Stimulated activated CD8-positive, alpha-beta memory T cell treated with anti-CD3 and anti-CD28 coated beads, Interleukin-4, amount 100 ng/mL, for 48 hours (primary cell): ENCODE results near the gene APEX2.
"Not testable (repeated sequence)": the region's sequence is repeated elsewhere in the genome, so short reads cannot be mapped to it uniquely, and the experiment has no call there.

ENCODE experiments used
- DNase-seq: peaks from one replicate; pipeline ENCODE4 v3.0.0-alpha.2; 2020

The APEX2 gene

DNA sequence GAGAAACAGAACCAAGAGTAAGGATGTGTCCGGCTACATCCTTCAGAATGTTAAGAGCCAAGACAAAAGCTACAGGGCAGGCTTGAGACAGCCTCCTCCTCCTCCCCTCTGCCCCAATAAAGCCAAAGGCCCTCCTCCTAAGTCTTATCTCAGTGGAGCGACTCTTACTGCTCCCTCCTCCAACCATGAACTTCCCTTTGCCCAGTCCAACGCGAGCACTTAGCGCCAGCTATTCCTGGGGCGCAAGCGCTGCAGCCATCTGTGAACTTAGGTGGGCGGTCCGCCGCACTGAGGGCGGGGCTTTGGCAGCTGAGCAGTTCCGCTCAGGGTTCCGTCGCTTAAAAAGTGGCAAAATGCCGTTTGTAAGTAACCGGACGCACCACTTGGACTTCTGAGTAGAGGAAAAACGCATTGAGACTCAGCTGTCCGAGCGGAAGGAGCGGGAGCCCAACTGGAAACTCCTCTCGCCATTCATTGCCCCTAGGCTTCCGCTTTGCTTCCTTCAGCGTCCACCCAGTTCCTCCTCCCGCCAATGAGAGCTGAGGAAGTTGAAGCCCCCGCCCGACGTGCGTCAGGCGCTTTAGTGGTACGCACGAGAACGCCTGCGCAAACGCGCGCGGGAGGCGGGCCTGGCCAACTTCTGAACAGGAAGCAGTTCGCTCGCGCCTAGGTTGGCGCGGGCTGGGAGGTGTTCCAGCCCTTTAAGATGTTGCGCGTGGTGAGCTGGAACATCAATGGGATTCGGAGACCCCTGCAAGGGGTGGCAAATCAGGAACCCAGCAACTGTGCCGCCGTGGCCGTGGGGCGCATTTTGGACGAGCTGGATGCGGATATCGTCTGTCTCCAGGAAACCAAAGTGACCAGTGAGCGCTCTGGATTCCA lies at the start of gene APEX2:
Gene APEX2, plus strand, starts transcription at position 647 of the 882 bp plus-strand sequence. Its CDS starts 60 bp downstream, at position 707.
- peak; percentile 86 for DNase-seq

- no peak for DNase-seq
Observed at GRCh38 chrX:54950730-54951375, 49.3 kb upstream of the APEX2 start.

- no peak for DNase-seq
Observed at GRCh38 chrX:54961750-54962149, 38.4 kb upstream of the APEX2 start.

DNA sequence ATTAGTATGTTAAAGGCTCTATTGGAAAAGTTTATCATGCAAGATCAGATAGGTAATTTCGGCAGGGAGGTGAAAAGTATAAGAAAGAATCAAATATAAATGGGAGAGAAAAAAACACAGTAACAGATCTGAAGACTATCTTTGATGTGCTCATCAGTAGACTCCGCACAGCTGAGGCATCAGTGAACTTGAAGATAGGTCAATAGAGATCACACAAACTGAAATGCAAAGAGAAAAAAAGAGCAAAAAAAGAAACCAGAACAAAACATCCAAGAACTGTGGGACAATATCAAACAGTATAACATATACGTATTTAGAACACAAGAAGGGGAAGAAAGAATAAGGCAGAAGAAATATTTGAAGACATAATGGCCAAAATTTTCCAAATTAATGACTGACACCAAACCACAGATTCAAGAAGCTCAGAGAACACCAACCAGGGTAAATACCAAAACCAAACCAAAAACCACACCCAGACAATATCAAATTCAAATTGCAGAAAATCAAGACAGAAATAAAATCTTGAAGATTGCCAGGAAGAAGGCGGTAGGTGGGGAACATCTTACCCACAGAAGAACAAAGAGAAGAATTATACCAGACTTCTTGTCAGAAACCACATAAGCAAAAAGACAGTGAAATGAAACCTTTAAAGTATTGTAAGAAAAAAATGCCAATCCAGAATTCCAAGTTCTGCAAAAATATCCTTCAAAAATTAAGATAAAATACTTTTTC lies 35.2 kb upstream of the APEX2 start:
- DNase-seq, result no peak

DNA sequence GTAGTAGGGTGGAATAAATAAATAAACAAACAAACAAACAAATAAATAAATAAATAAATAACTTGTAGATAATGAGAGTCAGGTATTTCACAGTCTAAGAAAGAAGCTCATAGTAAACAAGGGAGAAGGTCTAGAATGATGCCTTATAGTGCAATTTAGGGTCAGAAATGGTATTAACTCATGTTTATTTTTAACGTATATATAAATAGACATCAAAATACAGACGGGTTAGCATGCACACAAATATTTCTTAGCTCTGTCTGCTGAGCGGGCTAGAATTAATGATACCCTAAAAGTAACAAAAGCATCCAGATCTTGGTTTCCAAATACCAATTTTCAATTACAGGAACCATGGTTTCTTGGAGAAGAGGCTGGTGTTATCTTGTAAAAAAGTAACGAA lies 22.8 kb upstream of the APEX2 start:
- no peak for DNase-seq

DNA sequence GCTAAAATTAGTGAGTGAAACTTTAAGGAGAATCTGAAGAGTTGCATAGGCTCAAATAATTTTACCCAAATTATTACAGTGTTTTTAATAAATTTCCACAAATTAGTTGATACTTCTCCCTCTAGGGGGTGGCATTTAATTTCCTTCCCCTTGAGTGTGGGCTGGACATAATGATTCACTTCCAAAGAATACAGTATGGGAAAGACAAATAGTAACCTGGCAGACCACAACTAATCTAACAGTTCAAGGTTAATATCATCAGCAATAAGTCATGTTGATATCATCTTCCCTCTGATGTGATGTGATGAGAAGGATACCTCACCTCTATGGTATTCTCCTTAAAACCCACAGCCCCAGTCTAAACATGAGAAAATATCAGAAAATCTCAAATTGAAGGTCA lies 21.7 kb upstream of the APEX2 start:
- no peak for DNase-seq

DNA sequence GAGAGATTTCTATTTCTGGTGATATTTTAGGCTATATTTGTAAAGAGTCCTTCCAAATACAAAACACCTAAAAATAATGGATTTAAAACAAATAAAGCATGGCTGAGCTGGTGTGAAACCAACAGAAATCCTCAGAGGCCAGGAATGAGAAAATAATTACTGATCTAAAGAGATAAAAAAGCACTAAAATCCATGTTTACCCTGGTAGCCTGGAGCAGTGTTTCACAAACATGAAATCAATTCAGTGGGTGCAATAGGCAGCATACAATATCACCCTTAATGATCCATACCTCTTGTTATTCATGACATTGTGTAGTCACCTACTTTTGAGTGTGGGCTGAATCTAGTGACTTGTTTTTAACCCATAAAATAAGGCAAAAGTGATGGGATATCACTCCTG lies 20.7 kb upstream of the APEX2 start:
- no peak for DNase-seq

DNA sequence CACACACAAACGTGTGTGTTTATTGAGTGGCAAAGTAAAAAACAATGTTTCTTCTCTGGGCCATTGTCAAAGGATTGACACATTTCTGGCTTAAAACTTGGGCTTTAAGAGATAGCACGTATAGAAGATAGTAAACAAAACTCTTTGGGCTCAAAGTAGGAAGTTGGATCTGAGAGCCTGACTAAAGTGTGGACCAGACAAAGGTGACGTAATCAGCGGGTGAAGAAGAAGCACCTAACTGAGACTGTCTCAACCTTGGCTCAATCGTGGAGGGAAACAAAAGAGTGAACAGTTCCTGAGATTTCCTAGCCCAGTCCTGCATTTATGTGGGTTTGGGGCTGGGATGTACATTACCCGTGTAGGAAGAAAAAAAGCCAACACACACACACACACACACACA lies 19.8 kb upstream of the APEX2 start:
- no peak for DNase-seq

DNA sequence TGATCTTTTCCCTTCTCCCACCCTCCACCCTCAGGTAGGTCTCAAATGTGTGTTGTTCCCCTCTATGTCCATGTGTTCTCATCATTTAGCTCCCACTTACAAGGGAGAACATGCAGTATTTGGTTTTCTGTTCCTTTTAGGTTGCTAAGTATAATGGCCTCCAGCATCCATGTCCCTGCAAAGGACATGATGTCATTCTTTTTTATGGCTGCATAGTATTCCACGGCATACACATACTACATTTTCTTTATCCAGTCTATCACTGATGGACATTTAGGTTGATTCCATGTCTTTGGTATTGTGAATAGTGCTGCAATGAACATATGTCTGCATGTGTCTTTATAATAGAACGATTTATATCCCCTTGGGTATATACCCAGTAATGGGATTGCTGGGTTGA lies 16.9 kb upstream of the APEX2 start:
- not testable (repeated sequence) for DNase-seq

- DNase-seq, result no peak
Observed at GRCh38 chrX:54991706-54992105, 8.5 kb upstream of the APEX2 start.

- no peak for DNase-seq
Observed at GRCh38 chrX:54992911-54993622, 7.1 kb upstream of the APEX2 start.

DNA sequence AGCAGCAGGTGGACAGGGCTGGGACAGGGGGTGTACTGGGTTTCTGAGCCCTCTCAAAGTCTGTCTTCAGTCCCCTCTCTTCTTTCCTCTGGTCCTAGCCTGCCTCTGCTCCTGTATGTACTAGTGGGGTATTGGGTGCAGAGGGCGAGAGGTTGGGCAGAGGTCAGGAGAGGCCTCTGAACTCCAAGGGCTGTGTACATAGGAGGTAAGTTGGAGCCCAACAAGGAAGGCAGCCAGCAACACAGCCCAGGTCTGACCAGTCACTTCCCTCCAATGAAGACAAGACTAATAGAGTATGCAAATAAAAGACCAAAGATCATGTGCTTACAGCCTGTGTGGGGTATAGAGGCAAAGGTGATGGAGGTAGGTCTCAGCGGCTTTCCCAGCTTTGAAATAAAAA lies 6.1 kb upstream of the APEX2 start, which contains the start of gene PFKFB1:
Gene PFKFB1, minus strand, starts transcription at position 90 of the 400 bp plus-strand sequence. CDS start 181 bp downstream, outside the sequence.
- DNase-seq, result no peak

DNA sequence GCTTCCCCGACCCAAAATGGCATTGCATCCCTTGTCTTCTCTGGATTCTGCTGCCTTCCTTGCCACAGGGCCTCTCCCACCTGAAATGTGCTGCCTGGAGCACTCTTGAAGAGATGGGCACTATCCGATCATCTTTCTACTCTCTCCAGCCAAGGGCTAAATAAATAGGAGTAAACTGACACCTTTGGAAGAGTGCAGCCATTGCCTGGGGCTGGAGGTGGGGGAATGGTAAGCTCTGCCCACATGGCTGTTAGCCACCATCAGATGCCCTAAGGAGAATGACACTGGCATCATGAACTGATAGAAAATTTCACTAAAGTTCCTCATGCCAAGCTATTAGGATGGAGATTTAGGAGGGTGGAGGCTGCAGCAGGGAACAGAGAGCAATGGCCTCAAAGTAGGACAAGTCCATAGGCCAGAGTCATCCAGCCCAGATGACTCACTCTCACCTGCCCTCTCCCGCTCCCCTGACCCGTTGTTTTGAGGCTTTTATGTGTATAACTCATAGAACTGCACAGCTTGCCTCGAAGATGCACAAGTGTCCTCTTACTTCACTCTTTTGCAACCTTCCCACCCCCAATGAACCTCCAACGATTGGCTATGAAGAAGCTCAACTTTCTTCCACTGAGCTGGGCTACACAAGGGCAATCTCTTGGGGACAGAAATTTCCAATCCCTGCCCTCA lies 5.4 kb upstream of the APEX2 start:
- no peak for DNase-seq

DNA sequence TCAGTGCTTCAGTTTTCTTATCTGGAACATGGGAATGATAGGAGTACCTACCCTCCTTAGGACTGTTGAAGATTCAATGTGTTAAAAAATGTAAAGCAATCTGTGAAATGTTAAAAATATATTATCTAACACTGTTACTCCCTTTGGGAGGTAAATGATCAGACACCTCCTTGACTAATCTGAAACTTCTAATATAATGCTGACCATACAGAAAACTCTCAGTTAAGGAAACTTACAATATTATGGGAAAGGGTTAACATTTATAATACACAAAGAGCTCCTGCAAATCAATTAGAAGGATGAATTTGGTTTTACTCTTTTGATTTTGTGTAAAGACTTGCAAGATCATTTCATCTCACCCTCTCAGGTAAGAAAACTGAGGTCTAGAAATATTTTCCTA lies 4.5 kb upstream of the APEX2 start:
- DNase-seq, result no peak

- no peak for DNase-seq
Observed at GRCh38 chrX:55004231-55004630, 4.1 kb downstream of the APEX2 start.

- DNase-seq, result no peak
Observed at GRCh38 chrX:55005256-55005655, 5.1 kb downstream of the APEX2 start.

DNA sequence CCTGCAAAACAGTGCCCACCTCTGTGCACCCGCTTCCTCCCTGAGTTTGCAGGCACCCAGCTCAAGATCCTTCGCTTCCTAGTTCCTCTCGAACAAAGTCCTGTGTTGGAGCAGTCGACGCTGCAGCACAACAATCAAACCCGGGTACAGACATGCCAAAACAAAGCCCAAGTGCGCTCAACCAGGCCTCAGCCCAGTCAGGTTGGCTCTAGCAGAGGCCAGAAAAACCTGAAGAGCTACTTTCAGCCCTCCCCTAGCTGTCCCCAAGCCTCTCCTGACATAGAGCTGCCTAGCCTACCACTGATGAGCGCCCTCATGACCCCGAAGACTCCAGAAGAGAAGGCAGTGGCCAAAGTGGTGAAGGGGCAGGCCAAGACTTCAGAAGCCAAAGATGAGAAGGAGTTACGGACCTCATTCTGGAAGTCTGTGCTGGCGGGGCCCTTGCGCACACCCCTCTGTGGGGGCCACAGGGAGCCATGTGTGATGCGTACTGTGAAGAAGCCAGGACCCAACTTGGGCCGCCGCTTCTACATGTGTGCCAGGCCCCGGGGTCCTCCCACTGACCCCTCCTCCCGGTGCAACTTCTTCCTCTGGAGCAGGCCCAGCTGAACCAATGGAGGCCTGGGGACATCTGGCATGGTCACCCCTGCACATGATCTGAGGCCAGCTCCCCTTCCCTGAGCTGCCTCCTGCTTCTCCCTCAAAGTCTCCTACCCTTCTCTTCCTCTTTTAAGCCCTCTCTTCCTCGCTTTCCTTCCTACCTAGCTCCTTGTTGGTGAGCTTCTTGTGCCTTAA lies 6.9 kb downstream of the APEX2 start:
- DNase-seq, result no peak

DNA sequence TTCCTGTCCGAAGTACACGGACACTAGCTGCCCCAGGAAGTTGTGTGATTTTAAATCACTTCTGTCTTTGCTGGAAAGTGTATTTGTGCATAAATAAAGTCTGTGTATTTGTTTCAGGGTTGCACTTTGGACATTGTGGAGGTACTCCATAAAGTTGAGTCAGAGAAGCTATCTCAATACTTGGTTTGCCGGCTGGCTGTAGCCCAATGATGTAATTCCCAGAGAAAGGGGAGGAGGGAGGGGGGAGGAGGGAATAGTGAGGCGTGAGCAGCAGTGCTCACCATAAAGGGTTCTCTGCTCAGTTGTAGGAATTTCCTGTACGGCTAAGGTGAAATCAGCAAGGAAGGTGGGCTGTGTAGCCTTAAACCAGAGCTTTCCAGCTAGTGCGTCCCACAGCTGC lies 7.5 kb downstream of the APEX2 start:
- no peak for DNase-seq

- no peak for DNase-seq
Observed at GRCh38 chrX:55008571-55009358, 8.6 kb downstream of the APEX2 start.

GRCh38 chrX:55011294-55011693 lies 11.1 kb downstream of the APEX2 start:
- no peak for DNase-seq

DNA sequence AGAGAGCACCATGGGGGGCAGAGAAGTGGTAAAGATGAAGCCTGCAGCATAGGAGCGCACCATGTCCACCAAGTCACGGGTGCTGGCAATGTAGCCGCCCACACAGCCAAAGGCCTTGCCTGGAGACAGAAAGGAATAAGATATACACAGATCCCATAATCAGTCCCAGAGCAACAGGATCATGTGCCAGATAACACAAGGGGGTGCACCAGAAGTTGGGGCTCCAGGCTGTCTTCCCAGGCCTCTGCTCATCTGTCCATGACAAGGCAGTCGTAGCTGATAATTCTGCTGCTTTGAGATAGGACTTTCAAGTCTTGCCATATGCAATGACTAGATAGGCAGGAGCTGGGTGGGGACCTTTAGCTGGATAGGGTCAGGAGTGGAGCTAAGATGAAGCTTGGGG lies 14.7 kb downstream of the APEX2 start:
- DNase-seq, result no peak
